Central memory CD8-positive, alpha-beta T cell (primary cell): ENCODE measurements around the gene RBM27.

Source experiments
- ATAC-seq: fragments of 150-1000 bp; cut with Tn5 transposase; replicated peaks from 2 replicates; pipeline ENCODE4 v1.10.0; 2022; ENCODE audit warnings: mild to moderate bottlenecking, moderate FRiP score, moderate number of reproducible peaks; ENCODE audit not compliant: poor library complexity, severe bottlenecking; ENCODE audit errors: extremely low read depth
- DNase-seq, 2 donors: peaks; one replicate each; pipeline ENCODE4 v3.0.0; 2021; ENCODE audit warnings: low spot score in 2 of 2
- H3K27ac Mint-ChIP-seq: one replicate; pipeline ENCODE4 v1.8.0; 2022; ENCODE audit warnings: low read depth, mild to moderate bottlenecking, moderate library complexity, mixed read lengths
- H3K27me3 Mint-ChIP-seq: one replicate; pipeline ENCODE4 v1.8.0; 2022; ENCODE audit warnings: mixed read lengths
- H3K36me3 Mint-ChIP-seq: one replicate; pipeline ENCODE4 v1.8.0; 2022; ENCODE audit warnings: mild to moderate bottlenecking, moderate library complexity, mixed read lengths; ENCODE audit not compliant: insufficient read depth
- H3K4me1 Mint-ChIP-seq: one replicate; pipeline ENCODE4 v1.8.0; 2022; ENCODE audit warnings: mixed read lengths
- H3K4me3 Mint-ChIP-seq: one replicate; pipeline ENCODE4 v1.8.0; 2022; ENCODE audit warnings: mild to moderate bottlenecking, moderate library complexity, mixed read lengths
- H3K9me3 Mint-ChIP-seq: one replicate; pipeline ENCODE4 v1.8.0; 2022; ENCODE audit warnings: mixed read lengths

Gene RBM27

GRCh38 chr5:146249801-146250200, 46.4 kb downstream of the RBM27 start:
- Mint-ChIP-seq H3K4me3 (no peak overlapping the region), H3K4me1 (peaks cover 35% of the 10 kb centered on the region), H3K27ac (no peak overlapping the region), H3K36me3 (peaks cover 28% of the 10 kb centered on the region), H3K27me3 (no peaks in the 10 kb centered on the region), H3K9me3 (no peaks in the 10 kb centered on the region)
- DNase-seq = no peak
- no peak for ATAC-seq
